ENCODE results near the gene VPS52.

DNA sequence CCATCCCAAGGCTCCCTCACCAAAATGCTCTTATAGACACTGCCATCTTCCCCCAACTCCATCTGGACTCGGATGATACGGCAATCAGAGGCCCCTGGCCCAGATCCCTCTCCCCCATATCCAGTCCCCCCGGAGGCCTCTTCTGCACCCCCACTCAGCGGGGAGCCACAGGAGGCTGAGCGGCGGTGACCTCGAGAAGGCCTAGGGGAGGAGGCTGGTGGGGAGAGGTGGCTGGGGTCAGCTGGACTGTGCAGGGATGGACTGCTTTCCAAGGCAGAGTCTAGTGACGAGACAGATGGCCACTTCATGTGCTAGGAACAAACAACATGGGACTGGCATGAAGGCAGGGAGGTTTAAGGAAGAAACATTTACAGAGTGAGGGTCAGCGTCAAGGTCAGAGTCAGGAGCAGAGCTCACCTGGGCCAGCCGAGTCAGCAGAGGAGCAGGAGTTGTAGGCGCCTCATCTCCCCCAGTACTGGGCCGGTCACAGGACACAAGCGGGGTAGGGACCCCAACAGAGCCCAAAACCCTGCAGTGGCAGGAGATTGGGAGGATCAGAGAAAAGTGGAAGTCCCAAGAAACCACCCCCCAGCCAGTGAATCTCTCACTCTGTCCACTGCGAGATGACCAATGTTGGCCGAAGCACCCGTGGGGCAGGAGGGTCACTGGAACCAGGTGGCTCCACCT is 21.5 kb upstream of the VPS52 start:
- no peak for TF ChIP-seq POLR2A (IDR thresholded peaks at IDR 0.05)
- TF ChIP-seq, protein P1, sequence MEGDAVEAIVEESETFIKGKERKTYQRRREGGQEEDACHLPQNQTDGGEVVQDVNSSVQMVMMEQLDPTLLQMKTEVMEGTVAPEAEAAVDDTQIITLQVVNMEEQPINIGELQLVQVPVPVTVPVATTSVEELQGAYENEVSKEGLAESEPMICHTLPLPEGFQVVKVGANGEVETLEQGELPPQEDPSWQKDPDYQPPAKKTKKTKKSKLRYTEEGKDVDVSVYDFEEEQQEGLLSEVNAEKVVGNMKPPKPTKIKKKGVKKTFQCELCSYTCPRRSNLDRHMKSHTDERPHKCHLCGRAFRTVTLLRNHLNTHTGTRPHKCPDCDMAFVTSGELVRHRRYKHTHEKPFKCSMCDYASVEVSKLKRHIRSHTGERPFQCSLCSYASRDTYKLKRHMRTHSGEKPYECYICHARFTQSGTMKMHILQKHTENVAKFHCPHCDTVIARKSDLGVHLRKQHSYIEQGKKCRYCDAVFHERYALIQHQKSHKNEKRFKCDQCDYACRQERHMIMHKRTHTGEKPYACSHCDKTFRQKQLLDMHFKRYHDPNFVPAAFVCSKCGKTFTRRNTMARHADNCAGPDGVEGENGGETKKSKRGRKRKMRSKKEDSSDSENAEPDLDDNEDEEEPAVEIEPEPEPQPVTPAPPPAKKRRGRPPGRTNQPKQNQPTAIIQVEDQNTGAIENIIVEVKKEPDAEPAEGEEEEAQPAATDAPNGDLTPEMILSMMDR (IDR thresholded peaks at IDR 0.05), result no peak
